Epidermal melanocyte (primary cell): ENCODE data around the gene VPREB1.
"Not testable (repeated sequence)": the region's sequence is repeated elsewhere in the genome, so short reads cannot be mapped to it uniquely, and the experiment has no call there.

Source experiments
- DNase-seq: peaks from one replicate; pipeline ENCODE4 v3.0.0; 2011; ENCODE audit warnings: low spot score; ENCODE audit not compliant: insufficient read length

VPREB1 gene

GRCh38 chr22:22245256-22245909 is 797 bp downstream of the VPREB1 start:
- DNase-seq: no peak

DNA sequence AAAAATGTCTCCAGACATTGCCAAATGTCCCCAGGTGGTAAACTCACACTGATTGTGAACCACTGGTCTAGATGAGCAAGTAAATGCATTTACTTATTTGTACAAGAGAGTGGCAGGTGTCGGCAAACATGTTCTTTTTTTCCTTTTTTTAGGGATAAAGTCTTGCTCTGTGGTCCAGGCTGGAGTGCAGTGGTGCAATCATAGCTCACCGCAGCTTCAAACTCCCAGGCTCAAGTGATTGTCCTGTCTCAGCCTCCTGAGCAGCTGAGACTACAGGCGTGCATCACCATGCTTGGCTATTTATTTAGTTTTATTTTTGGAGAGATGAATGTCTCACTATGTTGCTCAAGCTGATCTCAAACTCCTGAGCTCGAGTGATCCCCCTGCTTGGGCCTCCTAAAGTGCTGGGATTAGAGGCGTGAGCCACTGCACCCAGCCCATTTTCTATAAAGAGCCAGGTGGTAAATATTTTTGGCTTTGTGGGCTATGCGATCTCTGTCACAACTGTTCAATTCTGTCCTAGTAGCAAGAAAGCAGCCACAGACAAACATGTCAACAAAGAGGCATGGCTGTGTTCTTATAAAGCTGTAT is 1.4 kb downstream of the VPREB1 start:
- DNase-seq: no peak

DNA sequence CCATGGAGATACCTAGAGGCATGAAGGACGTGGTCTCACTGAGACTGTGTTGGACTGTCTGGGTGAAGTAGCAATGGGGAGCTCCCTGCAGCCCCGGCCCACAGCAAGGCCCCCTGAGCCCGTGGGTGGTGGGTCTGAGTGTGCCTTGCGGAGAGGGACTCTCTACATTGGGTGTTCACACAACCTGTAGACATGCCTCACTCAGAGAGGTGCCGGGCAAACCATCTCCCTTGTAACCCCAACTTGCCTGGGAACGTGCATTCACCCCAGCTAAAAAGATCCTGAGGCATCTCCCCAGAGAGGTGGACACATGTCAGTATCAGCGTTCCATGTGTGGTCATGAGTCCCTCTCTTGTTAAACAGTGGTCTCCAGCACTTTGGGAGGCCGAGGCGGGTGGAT is 2.1 kb downstream of the VPREB1 start:
- no peak for DNase-seq

DNA sequence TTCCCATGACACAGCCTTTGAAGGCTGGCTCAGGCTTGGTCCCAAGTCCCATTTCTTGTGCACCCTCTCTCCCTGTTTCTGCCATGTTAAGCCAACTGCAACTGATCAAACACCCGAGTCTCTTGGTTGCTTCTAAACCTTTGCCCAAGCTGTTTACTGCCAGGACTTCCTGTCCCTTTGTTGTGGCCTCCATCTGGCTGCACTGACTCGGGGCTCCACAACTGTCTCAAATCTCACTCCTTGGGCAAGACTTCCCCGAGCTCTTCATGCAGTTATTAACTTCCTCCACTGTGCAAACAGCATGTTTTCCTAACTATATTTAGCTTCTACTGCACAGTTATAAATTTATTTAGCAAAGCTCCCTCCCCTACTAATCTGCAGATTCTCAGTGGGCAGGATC is 4.3 kb downstream of the VPREB1 start:
- DNase-seq: no peak

- DNase-seq: not testable (repeated sequence)
These were observed 6.1 kb downstream of the VPREB1 start for GRCh38 chr22:22250651-22251050.

GRCh38 chr22:22256133-22256532 is 11.5 kb downstream of the VPREB1 start:
- not testable (repeated sequence) for DNase-seq

DNA sequence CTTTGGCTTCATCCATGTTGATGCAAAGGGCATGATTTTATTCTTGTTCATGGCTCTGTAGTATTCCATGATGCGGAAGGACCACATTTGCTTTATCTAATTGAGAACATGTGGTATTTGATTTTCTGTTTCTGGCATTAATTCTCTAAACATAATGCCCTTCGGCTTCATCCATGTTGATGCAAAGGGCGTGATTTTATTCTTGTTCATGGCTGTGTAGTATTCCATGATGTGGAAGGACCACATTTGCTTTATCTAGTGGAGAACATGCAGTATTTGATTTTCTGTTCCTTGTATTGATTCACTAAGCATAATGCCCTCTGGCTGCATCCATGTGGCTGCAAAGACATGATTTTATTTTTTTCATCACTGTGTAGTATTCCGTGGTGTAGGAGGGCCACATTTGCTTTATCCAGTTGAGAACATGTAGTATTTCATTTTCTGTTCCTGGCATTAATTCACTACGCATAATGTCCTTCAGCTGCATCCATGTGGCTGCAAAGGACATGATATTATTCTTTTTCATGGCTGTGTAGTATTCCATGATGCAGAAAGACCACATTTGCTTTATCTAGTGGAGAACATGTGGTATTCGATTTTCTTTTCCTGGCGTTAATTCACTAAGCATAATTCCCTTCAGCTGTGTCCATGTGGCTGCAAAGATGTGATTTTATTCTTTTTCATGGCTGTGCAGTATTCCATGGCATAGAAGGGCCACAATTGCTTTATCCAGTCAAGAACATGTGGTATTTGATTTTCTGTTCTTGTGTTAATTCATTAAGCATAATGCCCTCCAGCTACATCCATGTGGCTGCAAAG is 14.2 kb downstream of the VPREB1 start:
- not testable (repeated sequence) for DNase-seq

DNA sequence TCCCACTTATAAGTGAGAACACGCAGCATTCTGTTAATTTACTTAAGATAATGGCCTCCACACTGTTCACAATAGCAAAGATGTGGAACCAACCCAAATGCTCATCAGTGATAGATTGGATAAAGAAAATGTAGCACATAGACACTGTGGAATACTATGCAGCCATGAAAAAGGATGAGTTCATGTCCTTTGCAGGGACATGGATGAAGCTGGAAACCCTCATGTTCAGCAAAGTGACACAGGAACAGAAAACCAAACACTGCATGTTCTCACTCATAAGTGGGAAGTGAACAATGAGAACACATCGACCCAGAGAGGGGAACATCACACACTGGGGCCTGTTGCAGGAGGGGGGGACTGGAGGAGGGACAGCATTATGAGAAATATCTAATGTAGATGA is 15.6 kb downstream of the VPREB1 start:
- DNase-seq: not testable (repeated sequence)

DNA sequence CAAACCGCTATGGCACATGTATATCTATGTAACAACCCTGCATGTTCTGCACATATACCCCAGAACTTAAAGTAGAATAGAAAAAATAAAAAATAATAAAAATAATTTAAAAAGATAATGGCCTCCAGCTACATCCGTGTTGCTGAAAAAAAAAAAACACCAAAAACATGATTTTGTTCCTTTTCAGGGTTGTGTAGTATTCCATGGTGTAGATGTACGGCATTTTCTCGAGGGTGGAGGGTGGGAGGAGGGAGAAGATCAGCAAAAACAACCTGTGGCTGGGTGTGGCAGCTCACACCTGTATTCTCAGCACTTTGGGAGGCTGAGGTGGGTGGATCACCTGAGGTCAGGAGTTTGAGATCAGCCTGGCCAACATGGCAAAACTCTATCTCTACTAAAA is 16.0 kb downstream of the VPREB1 start:
- not testable (repeated sequence) for DNase-seq

DNA sequence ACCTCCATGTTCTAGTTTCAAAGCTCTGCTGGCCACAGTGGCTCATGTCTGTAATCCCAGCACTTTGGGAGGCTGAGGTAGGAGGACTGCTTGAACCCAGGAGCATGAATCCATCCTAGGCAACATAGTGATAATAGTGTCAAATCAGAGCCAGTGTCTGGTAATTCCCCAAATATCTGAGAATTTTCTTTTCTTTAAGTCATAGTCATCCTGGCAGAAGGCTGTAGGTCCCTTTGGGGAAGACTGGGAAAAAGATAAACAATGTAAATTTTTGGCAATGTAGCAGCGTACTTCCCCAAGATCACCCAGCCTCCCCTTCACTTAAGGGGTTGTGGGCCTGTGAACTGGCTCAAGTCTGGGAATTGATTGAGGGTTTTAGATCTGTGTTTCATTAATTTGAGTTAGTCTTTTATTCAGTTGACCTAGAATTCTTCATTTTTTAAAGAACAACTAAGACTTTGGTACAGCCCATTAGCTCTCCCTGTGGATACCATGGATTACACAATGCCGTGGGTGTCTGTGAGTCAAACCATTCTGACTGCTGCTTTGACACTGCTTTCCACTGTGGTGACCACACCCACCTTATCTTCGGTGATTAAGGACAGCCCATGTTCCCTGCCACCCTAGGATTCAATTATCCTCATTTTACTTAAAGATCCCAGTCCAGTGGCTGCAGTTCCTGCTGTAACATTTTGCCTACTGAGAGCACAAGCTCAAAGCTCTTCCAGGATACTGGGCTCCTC is 17.9 kb downstream of the VPREB1 start:
- DNase-seq: not testable (repeated sequence)

- not testable (repeated sequence) for DNase-seq
These were observed 19.2 kb downstream of the VPREB1 start for GRCh38 chr22:22263823-22264222.

- DNase-seq: not testable (repeated sequence)
These were observed 25.6 kb downstream of the VPREB1 start for GRCh38 chr22:22270036-22270676.

GRCh38 chr22:22277423-22277822 is 32.8 kb downstream of the VPREB1 start:
- DNase-seq: not testable (repeated sequence)

- not testable (repeated sequence) for DNase-seq
These were observed 40.6 kb downstream of the VPREB1 start for GRCh38 chr22:22284962-22285756.

DNA sequence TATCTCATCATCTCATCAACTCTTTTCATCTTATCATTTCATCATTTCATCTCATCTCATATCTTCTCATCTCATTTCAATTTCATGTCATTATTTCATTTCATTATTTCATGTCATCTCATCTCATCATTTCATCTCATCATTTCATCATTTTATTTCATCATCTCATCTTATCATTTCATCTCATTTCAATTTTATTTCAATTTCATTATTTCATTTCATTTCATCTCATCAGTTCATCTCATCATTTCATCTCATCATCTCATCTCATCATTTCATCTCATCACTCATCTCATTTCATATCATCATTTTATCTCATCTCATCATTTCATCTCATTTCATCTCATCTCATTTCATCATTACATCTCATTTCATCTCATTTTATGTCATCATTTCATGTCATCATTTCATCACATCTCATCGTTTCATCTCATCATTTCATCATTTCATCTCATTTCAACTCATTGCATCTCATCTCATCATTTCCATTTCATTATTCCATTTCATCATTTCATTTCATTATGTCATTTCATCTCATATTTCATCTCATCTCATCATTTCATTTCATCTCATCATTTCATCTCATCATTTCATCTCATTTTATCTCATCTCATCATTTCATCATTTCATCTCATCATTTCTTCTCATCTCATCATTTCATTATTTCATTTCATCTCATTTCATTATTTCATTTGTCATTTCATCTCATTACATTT is 42.0 kb downstream of the VPREB1 start:
- not testable (repeated sequence) for DNase-seq

DNA sequence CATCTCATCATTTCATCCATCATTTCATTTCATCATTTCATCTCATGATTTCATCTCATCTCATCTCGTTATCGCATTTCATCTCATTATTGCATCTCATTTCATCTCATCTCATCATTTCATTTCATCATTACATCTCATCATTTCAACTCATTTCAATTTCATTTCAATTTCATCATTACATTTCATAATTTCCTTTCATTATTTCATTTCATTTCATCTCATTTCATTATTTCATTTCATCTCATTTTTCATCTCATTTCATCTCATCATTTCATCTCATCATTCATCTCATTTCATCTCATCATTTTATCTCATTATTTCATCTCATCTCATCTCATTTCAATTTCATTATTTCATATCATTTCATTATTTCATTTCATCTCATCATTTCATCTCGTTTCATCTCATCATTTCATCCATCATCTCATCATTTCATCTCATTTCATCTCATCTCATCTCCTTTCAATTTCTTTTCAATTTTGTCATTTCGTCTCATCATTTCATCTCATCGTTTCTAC is 42.6 kb downstream of the VPREB1 start:
- DNase-seq: not testable (repeated sequence)

GRCh38 chr22:22289666-22290065 is 45.1 kb downstream of the VPREB1 start:
- DNase-seq: not testable (repeated sequence)

DNA sequence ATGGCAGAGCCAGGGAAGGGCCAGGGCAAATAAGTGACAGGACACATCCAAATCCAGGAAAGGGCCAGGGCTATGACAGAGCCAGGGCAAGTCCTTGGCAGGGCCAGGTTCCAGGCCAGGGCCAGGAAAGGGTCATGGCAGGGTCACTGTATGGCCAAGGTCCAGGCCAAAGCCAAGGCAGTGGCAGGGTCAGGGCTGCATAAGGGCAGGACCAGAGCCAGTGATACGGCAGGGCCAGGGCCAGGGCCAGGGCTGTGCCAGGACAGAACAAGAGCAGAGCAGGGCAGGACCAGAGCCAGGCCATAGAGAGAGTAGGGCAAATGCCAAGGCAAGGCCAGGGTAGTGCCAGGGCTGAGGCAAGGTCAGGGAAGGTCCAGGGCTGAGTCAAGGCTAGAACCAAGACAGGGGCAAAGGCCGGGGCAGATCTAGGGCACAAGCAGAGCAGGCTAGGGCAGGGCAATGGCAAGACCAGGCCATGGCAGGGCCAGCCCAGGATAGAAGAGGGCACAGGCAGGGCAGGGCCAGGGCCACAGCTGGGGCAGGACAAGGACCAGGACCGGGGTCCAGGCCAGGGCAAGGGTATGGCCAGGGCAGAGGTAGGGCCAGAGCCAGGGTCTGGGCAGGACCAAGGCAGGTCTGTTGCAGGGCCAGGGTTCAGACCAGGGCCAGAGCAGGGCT is 46.7 kb downstream of the VPREB1 start:
- not testable (repeated sequence) for DNase-seq

GRCh38 chr22:22292656-22293055 is 48.1 kb downstream of the VPREB1 start:
- not testable (repeated sequence) for DNase-seq
